Measurements from ENCODE around the gene AP2S1. TPM values are rescaled to one million over a fixed set of nuclear protein-coding genes. Genes with fewer than 3 reads are reported as not detected.
"Not testable (repeated sequence)": the region's sequence is repeated elsewhere in the genome, so short reads cannot be mapped to it uniquely, and the experiment has no call there.

Gene AP2S1
- 10 to 100 TPM; 40.2 to 80.4 (median 54.6) TPM for polyA plus RNA-seq (ENCODE audit: insufficient read length in 10 of 10)
- long read RNA-seq, donor 1, transcript AP2S1-201 (5 exons, 935 nt): major isoform, 40 of 48 reads
- long read RNA-seq, donor 1, partial matches to known transcripts: 0 of 48 reads
- long read RNA-seq, donor 1, other reads (novel, unspliced or antisense): 0 of 48 reads
- long read RNA-seq, donor 2, transcript AP2S1-206 (3 exons, 355 nt): minor isoform, 5 of 32 reads
- long read RNA-seq, donor 2, transcript AP2S1-201 (5 exons, 935 nt): major isoform, 20 of 32 reads
- long read RNA-seq, donor 2, partial matches to known transcripts: 0 of 32 reads
- long read RNA-seq, donor 2, other reads (novel, unspliced or antisense): 0 of 32 reads
- long read RNA-seq, donor 3: 0 reads
- long read RNA-seq, donor 4, transcript AP2S1-201 (5 exons, 935 nt): major isoform, 31 of 40 reads
- long read RNA-seq, donor 4, partial matches to known transcripts: 0 of 40 reads
- long read RNA-seq, donor 4, other reads (novel, unspliced or antisense): 0 of 40 reads
- long read RNA-seq, donor 5, transcript AP2S1-201 (5 exons, 935 nt): major isoform, 61 of 74 reads
- long read RNA-seq, donor 5, transcript AP2S1-204 (4 exons, 707 nt): minor isoform, 5 of 74 reads
- long read RNA-seq, donor 5, partial matches to known transcripts: 0 of 74 reads
- long read RNA-seq, donor 5, other reads (novel, unspliced or antisense): 0 of 74 reads
- long read RNA-seq, donor 6, transcript AP2S1-203 (4 exons, 636 nt): minor isoform, 6 of 55 reads
- long read RNA-seq, donor 6, transcript AP2S1-201 (5 exons, 935 nt): major isoform, 44 of 55 reads
- long read RNA-seq, donor 6, partial matches to known transcripts: 0 of 55 reads
- long read RNA-seq, donor 6, other reads (novel, unspliced or antisense): 0 of 55 reads
- long read RNA-seq, donor 7, transcript AP2S1-201 (5 exons, 935 nt): major isoform, 28 of 37 reads
- long read RNA-seq, donor 7, partial matches to known transcripts: 0 of 37 reads
- long read RNA-seq, donor 7, other reads (novel, unspliced or antisense): 0 of 37 reads
- long read RNA-seq, donor 8, transcript AP2S1-201 (5 exons, 935 nt): major isoform, 36 of 41 reads
- long read RNA-seq, donor 8, partial matches to known transcripts: 0 of 41 reads
- long read RNA-seq, donor 8, other reads (novel, unspliced or antisense): 0 of 41 reads
- long read RNA-seq, donor 9, transcript AP2S1-201 (5 exons, 935 nt): major isoform, 6 of 8 reads
- long read RNA-seq, donor 9, partial matches to known transcripts: 0 of 8 reads
- long read RNA-seq, donor 9, other reads (novel, unspliced or antisense): 0 of 8 reads

DNA sequence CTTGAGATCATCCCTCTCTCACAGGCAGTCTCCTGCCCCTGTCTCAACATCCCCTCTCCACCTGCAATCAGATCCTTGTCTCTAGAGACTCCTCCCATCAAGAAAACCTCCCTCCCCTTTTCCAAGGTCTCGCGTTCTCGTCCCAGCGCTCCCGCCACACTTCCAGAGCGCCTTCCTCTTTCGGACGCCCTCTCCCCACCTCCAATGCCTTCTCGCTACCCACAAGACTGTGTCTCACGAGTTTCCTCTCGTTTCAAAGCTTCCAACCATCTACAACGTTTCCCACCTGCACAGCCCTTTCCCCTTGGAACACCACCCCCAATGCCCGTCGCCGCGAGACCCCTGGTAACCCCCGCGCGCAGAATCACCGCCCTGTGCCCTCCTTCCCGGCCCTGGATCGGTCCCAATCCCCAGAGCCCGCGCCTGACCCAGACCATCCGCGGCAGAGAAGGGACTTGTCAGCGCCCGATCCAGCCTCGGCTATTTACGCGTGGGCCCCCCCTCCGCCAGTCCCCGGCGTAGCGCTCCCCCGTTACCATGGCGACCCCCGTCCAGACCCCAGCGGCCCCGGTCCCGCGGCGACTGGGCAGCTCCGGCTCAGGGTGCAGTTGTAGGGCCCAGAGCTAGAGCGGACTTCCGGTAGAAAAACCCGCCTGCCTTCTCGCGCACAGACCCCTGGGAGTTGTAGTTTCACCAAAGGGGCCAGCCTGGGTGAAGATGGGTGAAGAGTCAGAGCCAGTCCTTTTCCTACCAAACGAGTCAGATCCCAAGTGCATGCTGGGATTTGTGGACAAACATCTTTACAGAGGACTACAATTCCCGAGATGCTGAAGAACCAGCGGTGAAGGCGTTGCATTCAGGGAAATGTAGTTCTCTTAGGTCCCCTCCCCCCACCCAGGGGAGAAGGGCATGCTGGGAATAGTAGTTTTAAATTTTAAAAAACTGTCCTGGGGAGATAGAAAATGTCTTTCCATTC is at the start of gene AP2S1:
Gene AP2S1, minus strand, starts transcription at position 619 of the 976 bp plus-strand sequence. Its CDS starts 80 bp downstream, at position 539.
- peak; percentile 98 to 99 (median 99) for DNase-seq

DNA sequence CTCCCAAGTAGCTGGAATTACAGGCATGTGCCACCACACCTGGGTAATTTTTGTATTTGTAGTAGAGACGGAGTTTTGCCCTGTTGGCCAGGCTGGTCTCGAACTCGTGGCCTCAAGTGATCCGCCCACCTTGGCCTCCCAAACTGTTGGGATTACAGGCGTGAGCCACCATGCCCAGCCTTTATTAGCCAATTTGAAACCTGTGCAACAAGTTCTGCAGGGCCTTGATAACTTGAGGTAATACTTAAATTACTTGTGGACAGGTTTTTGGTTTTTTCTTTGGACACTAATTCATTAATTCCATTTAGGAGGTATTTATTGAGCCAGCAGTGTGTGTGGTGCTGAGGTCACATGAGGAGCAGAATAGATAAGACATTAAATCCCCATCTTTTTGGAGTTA is 49.7 kb upstream of the AP2S1 start:
- DNase-seq: no peak

DNA sequence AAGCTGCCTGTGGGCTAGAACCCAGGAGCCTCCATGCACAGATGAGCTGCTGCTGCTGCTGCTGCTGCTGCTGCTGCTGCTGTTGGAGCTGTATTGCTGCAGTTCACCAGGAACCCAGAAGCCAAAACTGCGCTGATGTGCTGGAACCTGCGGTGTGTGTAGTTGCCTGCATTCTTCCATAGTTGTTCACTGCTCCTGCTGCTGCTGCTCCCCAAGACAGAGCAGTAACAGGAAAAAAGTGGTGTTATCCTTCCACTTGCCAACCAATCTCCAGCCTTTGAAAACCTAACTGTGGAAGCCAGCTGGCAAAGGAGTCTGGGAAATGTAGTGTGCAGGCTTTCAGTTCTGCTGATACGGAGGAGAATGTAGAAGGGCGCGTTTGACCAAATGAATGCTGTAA is 48.1 kb upstream of the AP2S1 start:
- DNase-seq: peak; percentile 57 to 78 (median 71)

GRCh38 chr19:46896076-46896794 is 45.6 kb upstream of the AP2S1 start:
- peak in 2 of 3 donors; percentile 19 to 31 for DNase-seq

DNA sequence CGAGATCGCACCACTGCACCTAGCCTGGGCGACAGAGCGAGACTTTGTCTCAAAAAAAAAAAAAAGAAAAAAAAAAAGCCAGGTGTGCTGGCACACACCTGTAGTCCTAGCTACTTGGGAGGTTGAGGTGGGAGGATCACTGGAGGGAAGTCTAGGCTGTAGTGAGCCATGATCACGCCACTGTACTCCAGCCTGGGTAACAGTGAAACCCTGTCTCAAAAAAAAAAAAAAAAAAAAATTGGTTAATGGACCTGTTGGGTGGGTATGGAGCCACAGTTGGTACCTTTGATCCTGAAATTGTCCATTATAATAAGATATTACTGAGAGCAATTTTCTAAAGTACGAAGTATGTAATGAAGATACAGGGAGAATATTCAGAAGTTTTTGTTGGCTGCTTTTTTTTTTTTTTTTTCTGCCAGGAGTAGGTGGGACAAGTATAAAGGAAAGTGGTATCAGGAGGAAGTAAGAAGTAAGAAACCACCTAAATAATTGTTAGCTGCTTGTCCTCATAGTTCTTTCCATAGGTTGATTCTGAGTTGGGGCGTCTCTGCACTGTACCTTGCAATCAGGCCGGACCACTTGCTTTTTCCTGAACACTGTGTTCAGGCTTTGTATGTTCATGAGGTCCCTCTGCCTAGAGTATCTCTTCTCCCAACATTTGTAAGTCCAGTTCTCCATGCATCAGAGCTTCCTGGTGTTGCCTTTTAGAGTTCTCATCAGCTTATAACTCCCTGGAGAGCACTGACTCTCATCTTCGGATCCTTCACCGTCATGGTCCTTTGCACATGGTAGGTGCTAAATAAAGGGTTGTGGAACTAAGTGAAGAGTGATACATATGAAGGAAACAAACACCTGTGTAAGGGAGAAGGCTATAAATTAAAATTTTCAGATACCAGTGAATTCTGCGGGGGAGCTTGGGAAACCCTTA is 41.9 kb upstream of the AP2S1 start:
- DNase-seq: no peak

DNA sequence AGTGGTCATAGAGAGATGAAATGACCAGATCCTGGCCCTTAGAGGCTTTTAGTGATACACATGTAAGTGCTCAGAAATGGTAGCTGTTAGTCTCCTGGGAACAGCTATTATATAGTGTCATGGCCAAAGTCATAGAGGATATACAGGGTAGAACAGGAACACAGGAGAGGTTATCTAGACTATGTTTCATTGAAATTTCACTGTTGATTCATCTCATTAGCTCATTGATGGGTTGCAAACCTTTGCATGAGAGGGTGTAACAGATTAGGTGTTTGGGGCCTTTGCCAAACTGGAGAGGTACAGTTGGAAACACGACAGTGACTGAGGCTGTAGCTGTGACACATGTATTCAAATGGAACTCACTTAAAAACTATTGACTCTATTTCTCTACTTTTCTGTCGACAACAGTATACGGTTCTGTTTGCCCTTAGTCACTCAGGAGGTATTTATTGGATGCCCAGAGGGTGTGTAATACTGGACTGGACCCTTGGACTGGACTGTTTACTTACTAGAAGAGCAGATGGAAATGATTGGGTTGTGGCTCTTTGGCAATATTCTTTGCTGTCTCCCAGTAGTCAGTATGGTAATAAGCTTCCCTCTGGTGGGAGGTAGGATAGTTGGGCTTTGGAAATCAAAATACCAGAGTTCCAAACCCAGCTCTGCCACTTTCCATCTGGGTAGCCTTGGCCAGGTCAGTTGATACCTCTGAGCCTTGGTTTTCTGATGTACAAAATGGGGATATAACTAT is 40.0 kb upstream of the AP2S1 start:
- DNase-seq: peak in 1 of 3 donors; percentile 41

GRCh38 chr19:46887240-46887782 is 36.7 kb upstream of the AP2S1 start:
- DNase-seq: no peak

- no peak for DNase-seq
Observed at GRCh38 chr19:46886546-46887239, 36.0 kb upstream of the AP2S1 start.

DNA sequence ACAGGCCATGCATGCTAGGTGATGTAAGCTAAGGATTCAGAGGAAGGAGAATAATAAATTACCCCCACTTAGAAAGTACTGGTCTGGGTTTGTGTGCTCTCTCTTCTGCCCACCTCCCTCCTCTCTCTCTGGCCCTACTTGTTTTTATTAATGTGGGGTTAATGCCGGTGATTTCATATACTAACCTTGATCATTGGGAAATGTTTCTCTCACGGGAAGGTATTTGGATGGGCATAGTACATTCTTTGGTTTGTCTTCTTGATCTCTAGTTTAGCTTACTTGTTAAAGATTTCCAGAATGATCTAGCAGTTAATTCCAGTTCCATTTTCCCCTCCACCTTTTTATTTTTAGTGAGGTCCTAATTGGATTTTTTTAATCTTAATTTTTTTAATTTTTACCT is 34.8 kb upstream of the AP2S1 start:
- no peak for DNase-seq

- not testable (repeated sequence) for DNase-seq
Observed at GRCh38 chr19:46882751-46883150, 32.1 kb upstream of the AP2S1 start.

DNA sequence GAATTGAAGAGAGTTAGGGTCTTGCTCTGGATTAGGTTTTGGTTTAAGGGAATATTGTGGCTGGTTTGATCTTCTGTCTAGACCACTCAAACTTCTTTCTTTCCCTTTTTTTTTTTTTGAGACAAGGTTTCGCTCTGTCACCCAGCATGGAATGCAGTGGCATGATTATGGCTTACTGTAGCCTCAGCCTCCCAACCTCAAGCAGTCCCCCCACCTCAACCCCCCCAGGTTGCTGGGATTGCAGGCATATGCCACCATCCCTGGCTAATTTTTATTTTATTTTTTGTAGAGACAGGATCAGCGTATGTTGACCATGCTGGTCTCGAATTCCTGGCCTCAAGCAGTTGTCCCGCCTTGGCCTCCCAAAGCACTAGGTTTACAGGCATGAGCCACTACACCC is 31.4 kb upstream of the AP2S1 start:
- no peak for DNase-seq

GRCh38 chr19:46881092-46881491 is 30.4 kb upstream of the AP2S1 start:
- DNase-seq: no peak

DNA sequence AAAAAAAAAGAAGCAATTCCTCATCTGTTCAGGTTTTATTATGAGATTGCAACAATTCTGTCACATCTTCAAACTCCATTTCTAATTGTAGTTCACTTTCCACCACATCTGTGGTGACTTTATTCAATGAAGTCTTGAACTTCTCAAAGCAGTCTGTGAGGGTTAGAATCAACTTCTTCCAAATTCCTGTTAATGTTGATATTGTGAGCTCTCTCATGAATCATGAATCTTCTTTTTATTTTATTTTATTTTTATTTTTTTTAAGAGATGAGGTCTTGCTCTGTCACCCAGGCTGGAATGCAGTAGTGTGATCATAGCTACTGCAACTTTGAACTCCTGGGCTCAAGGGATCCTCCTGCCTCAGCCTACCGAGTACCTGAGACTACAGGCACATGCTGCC is 29.8 kb upstream of the AP2S1 start:
- no peak for DNase-seq

DNA sequence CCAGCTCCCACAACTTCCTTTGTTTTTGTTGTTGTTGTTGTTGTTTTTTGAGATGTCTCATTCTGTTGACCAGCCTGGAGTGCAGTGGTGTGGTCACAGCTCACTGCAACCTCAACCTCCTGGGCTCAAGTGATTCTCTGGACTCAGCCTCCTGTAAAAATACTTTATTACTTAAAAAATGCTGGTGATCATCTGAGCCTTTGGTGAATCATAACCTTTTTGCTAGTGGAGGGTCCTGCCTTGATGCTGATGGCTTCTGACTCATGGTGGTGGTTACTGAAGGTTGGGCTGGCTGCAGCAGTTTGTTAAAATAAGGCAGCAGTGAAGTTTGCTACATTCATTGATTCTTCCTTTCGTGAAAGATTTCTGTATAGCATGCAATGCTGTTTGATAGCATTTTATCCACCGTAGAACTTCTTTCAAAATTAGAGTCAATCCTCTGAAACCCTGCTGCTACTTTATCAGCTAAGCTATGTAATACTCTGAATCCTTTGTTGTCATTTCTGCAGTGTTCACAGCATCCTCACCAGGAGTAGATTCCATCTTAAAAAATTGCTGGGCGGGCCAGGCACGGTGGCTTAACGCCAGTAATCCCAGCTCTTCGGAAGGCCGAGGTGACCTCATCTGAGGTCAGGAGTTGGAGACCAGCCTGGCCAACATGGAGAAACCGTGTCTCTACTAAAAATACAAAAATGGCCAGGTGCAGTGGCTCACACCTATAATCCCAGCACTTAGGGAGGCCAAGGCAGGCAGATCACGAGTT is 28.1 kb upstream of the AP2S1 start:
- DNase-seq: peak in 1 of 3 donors; percentile 72

GRCh38 chr19:46875657-46876056 is 25.0 kb upstream of the AP2S1 start:
- DNase-seq: no peak

GRCh38 chr19:46875234-46875633 is 24.6 kb upstream of the AP2S1 start:
- DNase-seq: no peak

Data from muscle of back (tissue), 13 donors.